GM19240 (cell line): ENCODE data around the gene GALNT14.
A peak's percentile ranks its signal among the peaks of the same experiment; 100 is the strongest.

Source experiments
- DNase-seq: peaks from one replicate; pipeline ENCODE4 v3.0.0; 2011; ENCODE audit warnings: low spot score; ENCODE audit not compliant: insufficient read length

The GALNT14 gene

GRCh38 chr2:31058096-31059035 is 79.9 kb downstream of the GALNT14 start:
- no peak for DNase-seq

GRCh38 chr2:31057691-31058090 is 80.5 kb downstream of the GALNT14 start:
- DNase-seq, result no peak

- no peak for DNase-seq
Observed at GRCh38 chr2:31055938-31056337, 82.3 kb downstream of the GALNT14 start.

DNA sequence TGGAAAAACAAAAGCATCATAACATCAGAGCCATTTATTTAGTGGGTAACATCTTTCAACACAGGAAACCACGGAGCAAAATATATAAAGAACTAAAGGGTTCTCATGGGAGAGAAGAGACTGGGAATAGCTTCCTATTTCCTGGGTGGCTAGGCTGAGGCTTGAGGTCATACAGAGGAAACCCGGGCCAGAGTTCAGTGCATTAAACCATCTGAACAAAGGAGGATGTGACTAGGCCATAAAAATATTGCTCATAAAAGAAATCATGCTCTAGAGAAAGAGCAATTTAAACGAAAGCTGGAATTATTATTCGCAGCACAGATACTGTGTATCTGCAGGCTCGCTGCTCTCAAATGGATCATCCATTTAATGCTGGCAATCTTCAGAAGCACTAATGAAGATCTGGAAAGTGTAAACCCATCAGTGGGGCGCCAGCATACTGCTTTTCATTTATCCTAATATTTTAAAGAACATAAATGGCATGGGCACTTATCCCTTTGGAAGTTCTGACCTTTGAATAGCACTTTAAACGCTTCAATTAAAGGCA is 83.3 kb downstream of the GALNT14 start:
- DNase-seq, result no peak

DNA sequence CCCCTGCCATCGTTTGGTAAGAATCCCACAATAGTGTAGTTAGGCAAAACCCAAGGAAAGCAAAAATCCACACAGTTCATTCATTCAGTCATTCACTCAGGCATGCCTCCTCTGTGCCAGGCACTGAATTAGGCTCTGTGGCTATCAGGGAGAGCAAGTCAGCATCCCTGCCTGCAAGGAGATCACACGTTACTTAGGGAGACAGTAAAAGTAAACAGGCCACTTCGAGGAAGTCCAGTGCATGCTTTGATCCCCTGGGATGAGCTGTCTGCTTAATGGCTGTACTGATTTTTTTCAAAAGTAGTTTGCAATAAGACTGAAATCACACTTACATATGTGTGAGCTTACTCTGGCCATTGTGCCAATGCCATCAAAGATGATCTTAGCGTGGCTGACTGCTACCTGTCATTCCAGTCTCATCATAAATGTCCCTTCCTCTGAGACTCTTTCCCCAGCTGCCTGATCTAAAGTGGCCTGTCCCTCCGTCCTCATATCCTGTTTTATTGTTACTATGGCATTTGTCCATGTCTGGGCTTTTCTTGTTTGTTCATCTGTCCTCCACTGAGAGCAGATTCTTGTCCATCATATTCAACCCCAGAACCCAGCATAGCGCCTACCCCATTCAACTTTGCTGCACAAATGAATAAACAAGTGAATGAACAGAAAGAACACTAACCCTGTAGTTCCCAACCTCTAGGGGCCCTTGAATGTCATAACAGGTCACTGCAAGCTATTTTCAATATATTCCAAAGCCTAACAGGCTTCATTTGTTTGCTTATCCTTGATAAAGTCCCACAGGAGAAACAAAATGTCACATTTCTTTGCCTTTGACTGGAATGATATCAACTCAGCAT is 84.1 kb downstream of the GALNT14 start:
- no peak for DNase-seq

DNA sequence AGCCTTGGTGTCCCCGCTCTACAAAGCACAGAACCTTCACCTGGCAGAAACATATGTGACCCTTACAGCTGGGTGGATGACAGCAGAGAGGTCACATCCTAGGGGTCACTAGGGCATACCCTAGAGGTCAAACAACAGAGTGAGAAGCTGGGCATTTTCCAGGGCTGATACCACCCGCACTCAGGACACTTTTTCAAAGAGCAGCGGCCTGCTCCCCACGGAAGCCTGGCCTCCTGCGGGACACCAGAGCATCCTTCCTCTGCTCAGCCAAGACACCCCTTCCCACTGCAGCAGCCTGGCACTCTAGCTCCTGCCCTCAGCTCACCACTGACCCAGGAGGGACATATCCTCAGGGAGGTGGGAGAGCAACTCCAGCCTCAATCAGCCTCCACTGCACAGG is 86.0 kb downstream of the GALNT14 start:
- DNase-seq, result no peak

DNA sequence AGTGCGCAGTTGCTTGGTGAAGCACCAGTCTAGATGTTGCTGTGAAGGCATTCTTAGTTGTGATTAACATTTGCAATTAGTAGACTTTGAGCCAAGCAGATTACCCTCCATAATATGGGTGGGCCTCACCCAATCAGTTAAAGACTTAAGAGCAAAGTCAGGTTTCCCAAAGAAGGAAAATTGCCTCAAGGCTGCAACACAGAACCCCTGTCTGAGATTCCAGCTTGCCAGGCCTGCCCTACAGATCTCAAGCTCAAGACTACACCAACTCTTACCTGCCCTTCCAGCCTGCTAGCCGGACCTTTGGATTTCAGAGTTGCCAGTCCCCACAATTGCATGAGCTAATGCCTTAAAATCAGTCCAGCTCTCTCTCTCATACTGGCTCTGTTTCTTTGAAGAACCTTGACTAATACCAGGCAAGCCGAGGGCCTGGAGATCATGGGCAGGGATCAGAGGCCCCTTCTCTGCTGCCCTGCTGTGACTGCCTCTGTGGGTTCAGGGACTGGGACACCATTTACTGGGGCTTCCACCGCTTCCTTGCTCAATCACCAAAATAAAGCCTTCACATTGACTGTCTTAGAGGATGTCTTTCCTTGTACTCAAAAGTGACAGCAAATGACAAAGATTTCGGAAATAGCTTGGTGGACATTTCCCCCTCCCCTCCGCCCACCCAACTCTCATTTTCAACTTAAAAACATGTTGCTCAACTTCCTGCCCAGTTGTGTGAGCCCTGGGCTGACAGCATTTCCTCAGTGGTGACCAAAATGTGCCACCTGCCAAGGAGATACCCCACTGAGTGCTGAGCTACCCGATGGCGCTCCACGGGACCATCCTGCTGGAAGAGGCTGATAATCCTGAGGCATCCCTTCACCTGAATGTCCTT is 86.7 kb downstream of the GALNT14 start:
- DNase-seq, result no peak

GRCh38 chr2:31049916-31050588 is 88.2 kb downstream of the GALNT14 start:
- DNase-seq, result no peak

GRCh38 chr2:31049264-31049663 is 89.0 kb downstream of the GALNT14 start:
- DNase-seq, result no peak

DNA sequence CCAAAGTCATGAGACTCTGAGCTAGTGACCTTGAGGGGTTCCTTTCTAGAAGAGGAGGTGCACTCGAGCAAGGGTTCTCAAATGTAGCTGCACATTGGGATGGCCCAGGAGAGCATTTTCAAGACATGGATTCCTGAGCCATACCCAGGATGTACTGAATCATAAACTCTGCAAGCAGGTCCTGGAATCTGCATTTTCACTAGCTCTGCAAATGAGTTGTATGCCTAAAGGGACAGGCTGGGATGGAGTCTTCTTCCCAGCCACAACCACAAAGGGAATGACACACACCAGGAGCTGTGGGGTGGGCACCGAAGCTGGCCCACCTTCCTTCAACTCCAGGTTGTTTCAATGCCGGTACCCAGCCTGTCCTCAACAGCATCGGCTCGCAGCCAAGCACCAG is 90.6 kb downstream of the GALNT14 start:
- DNase-seq, result no peak

DNA sequence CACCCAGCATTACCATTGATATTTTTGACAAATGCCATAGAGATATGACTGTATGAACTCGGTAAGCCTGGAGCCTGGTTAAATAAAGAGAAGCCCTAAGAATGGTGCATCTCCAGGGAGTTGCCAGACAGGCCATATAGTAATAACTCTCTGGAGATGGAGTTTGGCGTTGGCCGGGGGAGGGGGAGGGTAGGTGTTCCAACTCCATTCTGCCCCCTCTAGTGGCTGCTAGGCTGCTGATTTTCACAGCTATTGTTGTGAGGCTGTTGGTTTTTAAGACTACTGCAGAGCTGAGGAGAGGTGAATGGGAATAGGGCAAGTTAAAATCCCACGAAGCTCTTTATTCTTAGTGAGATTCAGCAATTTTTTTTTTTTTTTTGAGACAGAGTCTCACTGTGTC is 99.9 kb downstream of the GALNT14 start:
- no peak for DNase-seq

DNA sequence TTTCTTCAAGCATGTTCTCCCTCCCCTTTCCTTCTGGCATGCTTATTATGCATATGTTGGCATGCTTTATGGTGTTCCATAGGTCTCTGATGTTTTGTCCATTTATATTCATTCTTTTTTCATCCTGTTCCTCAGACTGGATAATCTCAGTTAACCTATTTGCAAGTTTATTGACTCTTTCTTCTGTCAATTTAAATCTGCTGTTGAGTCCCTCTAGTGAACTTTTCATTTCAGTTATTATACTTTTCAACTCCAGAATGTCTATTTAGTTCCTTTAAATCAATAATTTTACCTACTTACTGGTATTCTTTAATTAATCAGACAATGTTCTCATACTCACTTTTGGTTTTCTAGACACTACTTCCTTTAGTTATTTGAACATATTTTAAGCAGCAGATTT is 101.2 kb downstream of the GALNT14 start:
- DNase-seq, result no peak

DNA sequence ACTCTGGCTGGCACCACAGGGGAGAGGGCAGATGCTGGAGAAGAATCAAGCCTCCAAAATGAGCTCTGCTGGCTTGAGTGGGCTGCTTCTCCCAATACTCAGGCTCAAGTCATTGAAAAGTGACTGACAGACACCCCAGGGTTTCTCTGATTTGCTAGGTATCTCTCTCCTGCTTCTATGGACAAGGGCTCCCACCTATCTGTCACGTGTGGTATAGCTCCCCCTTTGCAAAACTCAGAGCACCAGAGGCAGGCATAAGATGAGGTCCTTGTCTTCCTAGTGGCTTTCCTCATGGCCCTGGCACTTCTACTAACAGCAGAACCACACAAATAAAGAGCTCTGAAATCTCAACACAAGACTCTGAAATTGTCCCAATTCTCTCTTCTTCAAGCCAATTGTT is 105.2 kb downstream of the GALNT14 start:
- no peak for DNase-seq

DNA sequence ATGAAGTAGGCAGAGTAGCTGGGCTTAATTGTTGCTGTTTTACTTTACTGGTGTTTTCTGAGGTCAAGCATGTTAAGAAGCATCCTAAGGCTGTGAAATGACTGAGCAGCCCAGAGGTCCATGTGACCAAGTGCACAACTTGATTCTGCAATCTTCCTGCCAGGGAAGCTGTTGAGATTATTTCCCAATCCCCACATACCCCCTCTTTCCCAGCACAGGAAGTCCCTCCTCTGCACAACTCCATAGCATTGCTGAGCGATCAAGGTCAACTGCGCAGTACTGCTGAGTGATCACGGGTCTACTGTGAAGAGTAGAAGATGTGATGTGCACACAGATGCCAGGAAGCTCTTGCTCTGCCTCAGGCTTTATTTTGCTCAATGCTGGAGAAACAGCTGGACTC is 105.8 kb downstream of the GALNT14 start:
- no peak for DNase-seq

- DNase-seq, result peak; percentile 52
Observed at GRCh38 chr2:31031132-31031706, 107.0 kb downstream of the GALNT14 start.

DNA sequence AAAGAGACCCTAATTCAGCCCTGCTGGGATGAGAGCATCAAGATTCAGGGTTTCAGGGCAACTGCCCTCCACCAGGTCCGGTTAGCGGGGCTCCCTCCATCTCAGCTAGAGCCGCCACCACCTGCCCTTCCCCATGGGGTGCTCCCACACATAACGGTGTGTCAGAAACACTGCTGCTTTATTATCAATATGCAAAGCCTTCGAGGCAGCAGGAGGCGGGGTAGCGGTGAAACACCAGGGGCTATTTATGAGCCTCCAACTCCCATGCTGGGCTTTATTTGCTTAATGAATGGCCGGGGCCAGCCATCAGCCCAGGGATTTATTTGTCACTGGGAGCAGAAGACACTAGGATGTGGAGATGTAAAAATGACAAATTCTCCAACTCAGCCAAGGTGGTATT is 109.8 kb downstream of the GALNT14 start:
- DNase-seq, result no peak

DNA sequence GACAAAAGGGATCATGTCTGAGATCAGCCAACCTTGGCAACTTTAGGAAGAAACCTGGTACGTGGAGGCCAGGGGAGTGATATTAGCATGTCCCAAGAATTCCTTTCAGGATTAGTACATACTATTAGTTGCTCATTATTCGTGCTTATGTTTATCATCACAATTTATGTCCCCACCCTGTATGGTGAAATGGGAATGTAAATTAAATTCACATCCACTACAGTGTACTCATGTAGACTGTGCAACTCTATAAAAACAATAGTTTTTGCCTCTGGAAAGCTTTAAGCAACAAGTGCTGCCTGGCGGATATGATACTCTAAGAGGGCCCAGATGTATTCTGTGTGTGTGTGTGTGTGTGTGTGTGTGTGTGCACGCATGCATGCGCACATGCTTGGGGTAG is 110.7 kb downstream of the GALNT14 start:
- DNase-seq, result no peak

DNA sequence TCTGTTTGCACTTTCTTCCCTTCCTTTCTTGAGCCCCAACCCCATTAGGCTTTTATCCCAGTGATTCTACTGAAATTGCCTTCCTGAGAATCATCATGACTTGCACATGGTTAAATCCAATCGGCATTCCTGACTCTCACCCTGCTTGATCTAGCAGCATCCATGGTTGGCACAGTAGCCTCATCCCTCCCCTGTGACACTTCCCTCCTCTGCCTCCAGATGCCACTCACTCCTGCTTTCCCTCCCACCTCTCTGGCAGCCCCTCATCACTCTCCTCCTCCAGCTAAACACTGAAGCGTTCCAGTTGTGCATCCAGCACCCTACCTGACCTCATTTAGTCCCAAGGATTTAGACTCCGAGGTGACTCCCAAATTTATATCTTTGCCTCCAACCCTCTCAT is 114.7 kb downstream of the GALNT14 start:
- no peak for DNase-seq

GRCh38 chr2:31020713-31021112 is 117.5 kb downstream of the GALNT14 start:
- DNase-seq, result no peak

- DNase-seq, result no peak
Observed at GRCh38 chr2:31018280-31018679, 120.0 kb downstream of the GALNT14 start.
